Measurements from ENCODE around the gene SKOR1. TPM values are rescaled to one million over a fixed set of nuclear protein-coding genes. Genes with fewer than 3 reads are reported as not detected.

Gene SKOR1
- total RNA-seq, 1 experiment from 2014 or later = 0.13 TPM

DNA sequence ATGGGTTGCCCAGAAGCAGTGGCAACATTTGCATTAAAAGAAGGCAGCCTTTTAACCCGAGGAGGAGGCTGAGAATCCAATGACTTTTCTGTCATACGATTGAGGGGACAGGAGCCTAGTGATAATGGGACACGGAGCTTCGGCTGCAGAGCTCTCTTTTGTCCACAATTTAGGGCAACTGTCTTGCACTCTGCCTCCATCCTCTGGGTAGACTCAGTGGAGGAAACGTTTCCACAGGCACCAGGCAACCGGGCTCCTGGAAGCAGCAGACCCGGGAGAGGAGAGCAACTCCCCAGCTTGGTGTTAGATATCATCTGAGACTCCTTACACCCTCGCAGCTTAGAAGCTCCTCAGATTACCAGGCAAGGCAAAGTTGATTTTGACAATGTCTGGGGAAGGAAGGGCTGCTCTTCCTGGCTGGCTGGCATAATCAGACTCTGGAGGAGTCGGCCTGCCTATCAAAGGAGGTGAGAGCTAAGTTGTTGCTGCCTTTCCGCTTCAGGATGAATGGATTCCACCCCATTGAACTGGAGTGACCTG is 58.0 kb downstream of the SKOR1 start:
- no peaks in the 10 kb centered on the region; a peak in 1 of 5 replicates for H3K9me3 Mint-ChIP-seq
- H3K23ac ChIP-seq (ENCODE audit: insufficient read length, low read depth, low read length) = no peak overlapping the region
- no peaks in the 10 kb centered on the region for H3K79me2 ChIP-seq (ENCODE audit: insufficient read depth, low read length)
- H4K91ac ChIP-seq (ENCODE audit: insufficient read length, low read depth, low read length) = no peak overlapping the region
- no peaks in the 10 kb centered on the region for H3K9me3 ChIP-seq (ENCODE audit: control insufficient read depth, low read depth, low read length)
- H3K27ac ChIP-seq (ENCODE audit: insufficient read length, low read depth, low read length) = no peak overlapping the region
- no peak overlapping the region for H2BK15ac ChIP-seq (ENCODE audit: low read depth, low read length)
- H3K14ac ChIP-seq (ENCODE audit: insufficient read depth, low read length) = no peak overlapping the region
- H3K4me1 Mint-ChIP-seq = peaks cover 26 to 27% of the 10 kb centered on the region in 2 experiments
- H3K4ac ChIP-seq (ENCODE audit: low read depth, low read length) = no peak overlapping the region
- H4K20me1 ChIP-seq (ENCODE audit: control insufficient read depth, insufficient read depth, insufficient read length) = no peaks in the 10 kb centered on the region
- H3K27ac Mint-ChIP-seq = no peak overlapping the region; a peak in 1 of 7 replicates
- TF ChIP-seq, protein P1, sequence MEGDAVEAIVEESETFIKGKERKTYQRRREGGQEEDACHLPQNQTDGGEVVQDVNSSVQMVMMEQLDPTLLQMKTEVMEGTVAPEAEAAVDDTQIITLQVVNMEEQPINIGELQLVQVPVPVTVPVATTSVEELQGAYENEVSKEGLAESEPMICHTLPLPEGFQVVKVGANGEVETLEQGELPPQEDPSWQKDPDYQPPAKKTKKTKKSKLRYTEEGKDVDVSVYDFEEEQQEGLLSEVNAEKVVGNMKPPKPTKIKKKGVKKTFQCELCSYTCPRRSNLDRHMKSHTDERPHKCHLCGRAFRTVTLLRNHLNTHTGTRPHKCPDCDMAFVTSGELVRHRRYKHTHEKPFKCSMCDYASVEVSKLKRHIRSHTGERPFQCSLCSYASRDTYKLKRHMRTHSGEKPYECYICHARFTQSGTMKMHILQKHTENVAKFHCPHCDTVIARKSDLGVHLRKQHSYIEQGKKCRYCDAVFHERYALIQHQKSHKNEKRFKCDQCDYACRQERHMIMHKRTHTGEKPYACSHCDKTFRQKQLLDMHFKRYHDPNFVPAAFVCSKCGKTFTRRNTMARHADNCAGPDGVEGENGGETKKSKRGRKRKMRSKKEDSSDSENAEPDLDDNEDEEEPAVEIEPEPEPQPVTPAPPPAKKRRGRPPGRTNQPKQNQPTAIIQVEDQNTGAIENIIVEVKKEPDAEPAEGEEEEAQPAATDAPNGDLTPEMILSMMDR (conservative IDR thresholded peaks at IDR 0.05) = no peak
- no peak overlapping the region for H2BK5ac ChIP-seq (ENCODE audit: insufficient read length, low read length)
- no peaks in the 10 kb centered on the region; the same call in 1 of the 2 replicates for H3K27me3 ChIP-seq (ENCODE audit: insufficient read depth, low read length)
- no peak overlapping the region for H3T11ph ChIP-seq (ENCODE audit: low read length)
- no peak overlapping the region for H2AK5ac ChIP-seq (ENCODE audit: insufficient read length, low read length)
- H2BK20ac ChIP-seq (ENCODE audit: low read depth, low read length, poor library complexity, severe bottlenecking) = no peak overlapping the region
- H3K56ac ChIP-seq (ENCODE audit: insufficient read length, low read depth, low read length) = no peak overlapping the region
- no CpG with 5 or more reads among the region's 10 CpGs for WGBS (ENCODE audit: extremely low coverage, insufficient read length, low lambda C conversion rate)
- no peak overlapping the region for H4K5ac ChIP-seq (ENCODE audit: insufficient read length, low read depth, low read length)
- H2BK12ac ChIP-seq (ENCODE audit: insufficient read length, low read depth, low read length) = no peak overlapping the region
- H3K18ac ChIP-seq (ENCODE audit: insufficient read length, low read depth, low read length) = no peak overlapping the region
- H3K4me2 ChIP-seq (ENCODE audit: insufficient read depth, insufficient read length, low read length) = no peak overlapping the region
- H2BK120ac ChIP-seq (ENCODE audit: low read depth, low read length, poor library complexity, severe bottlenecking) = no peak overlapping the region
- no peaks in the 10 kb centered on the region; the same call in 1 of the 2 replicates for H3K4me1 ChIP-seq (ENCODE audit: insufficient read depth, low read length)
- peaks cover 23% of the 10 kb centered on the region for H3K27me3 Mint-ChIP-seq (ENCODE audit: low read depth)
- H3K36me3 Mint-ChIP-seq (ENCODE audit: insufficient read depth in 1 of 3, low read depth in 3 of 3) = no peaks in the 10 kb centered on the region
- H3K23me2 ChIP-seq (ENCODE audit: insufficient read length, low read depth, low read length, poor library complexity, severe bottlenecking) = peaks cover 5% of the 10 kb centered on the region
- no peak overlapping the region for H3K4me3 Mint-ChIP-seq
- H4K8ac ChIP-seq (replicated peaks; ENCODE audit: insufficient read length, low read depth, low read length) = no peak overlapping the region
- no peak for DNase-seq
- no peak overlapping the region for H3K9ac ChIP-seq (ENCODE audit: extremely low read depth, insufficient read length, low read length)
- H2AFZ ChIP-seq (ENCODE audit: low read length) = no peak overlapping the region
- H3K79me1 ChIP-seq (ENCODE audit: insufficient read depth, low read depth, low read length, poor library complexity, severe bottlenecking) = no peaks in the 10 kb centered on the region
